Measurements from ENCODE around the gene HSPB1. TPM values are rescaled to one million over a fixed set of nuclear protein-coding genes. Genes with fewer than 3 reads are reported as not detected.
A peak's percentile ranks its signal among the peaks of the same experiment; 100 is the strongest.
"Not testable (repeated sequence)": the region's sequence is repeated elsewhere in the genome, so short reads cannot be mapped to it uniquely, and the experiment has no call there.

The HSPB1 gene
- total and polyA plus RNA-seq, 2 of the 13 experiments (the other 11 are each of a cell fraction or from before 2014, with no cell fraction given): 21.0 to 38.6 TPM

GRCh38 chr7:76286842-76287403, 15.6 kb upstream of the HSPB1 start:
- no TSS peak for BruUV-seq (replicated peaks)
- Histone ChIP-seq H3K4me2 (ENCODE audit: low read depth, low read length) (no peak overlapping the region), H3K27ac (ENCODE audit: extremely low read length, insufficient read depth, low read length) (no peak overlapping the region), H2AFZ (ENCODE audit: low read length) (no peak overlapping the region), H3K4me1 (ENCODE audit: insufficient read depth, low read length) (peaks cover 41% of the 10 kb centered on the region), H3K36me3 (replicated peaks in 1 of 2; ENCODE audit: control insufficient read depth in 1 of 2, insufficient read depth in 2 of 2, low read length in 2 of 2) (no peaks in the 10 kb centered on the region), H3K9me3 (ENCODE audit: low read length) (no peaks in the 10 kb centered on the region), H3K9ac (ENCODE audit: insufficient read depth, low read depth, low read length) (no peak overlapping the region), H4K20me1 (ENCODE audit: insufficient read depth, low read length) (no peaks in the 10 kb centered on the region), H3K27me3 (ENCODE audit: control insufficient read depth in 1 of 2, insufficient read depth in 2 of 2, low read length in 2 of 2) (peaks cover under 1 to 41% of the 10 kb centered on the region in 2 experiments; a peak in 4 of 5 replicates), H3K4me3 (replicated peaks in 1 of 3; ENCODE audit: insufficient read depth in 1 of 3, low read depth in 2 of 3, low read length in 3 of 3) (no peak overlapping the region), H3K79me2 (ENCODE audit: insufficient read depth, low read length) (no peaks in the 10 kb centered on the region)
- in situ Hi-C loops (cut with HindIII; ENCODE audit: extremely low pct_ligation_motif_present, low pct_unique_long_range_greater_than_20kb) (no loop called here), intact Hi-C loops (cut with micrococcal nuclease; ENCODE audit: unreplicated experiment) (no loop called here)
- ChIA-PET CTCF (ENCODE audit: low intra/inter-chr PET ratio, low total read pairs) (interaction anchor here (1.3 kb wide), 1 partner anchor 27 kb away, joined by 6 read pairs; no protein-coding TSS in a partner anchor), POLR2A (no interaction called here)
- DNase-seq (ENCODE audit: low spot score) (no peak), ATAC-seq (no peak), FAIRE-seq (no peak)
- 30% methylated on average over 9 of the region's 16 CpGs for WGBS (ENCODE audit: low lambda C conversion rate)
- TF ChIP-seq ARHGAP35 (CRISPR knock-in tag; IDR thresholded peaks at IDR 0.05; ENCODE audit: borderline replicate concordance) (no peak), TSC22D2 (CRISPR knock-in tag; IDR thresholded peaks at IDR 0.05; ENCODE audit: borderline replicate concordance) (no peak), DNMT3B (CRISPR knock-in tag; conservative IDR thresholded peaks at IDR 0.05) (no peak), HNF4A (CRISPR knock-in tag; IDR thresholded peaks at IDR 0.05) (peak; percentile 15; the same call in 1 of the 2 replicates)

- in situ Hi-C loops (cut with HindIII; ENCODE audit: extremely low pct_ligation_motif_present, low pct_unique_long_range_greater_than_20kb); H3K36me3 ChIP-seq (replicated peaks in 1 of 2; ENCODE audit: control insufficient read depth in 1 of 2, insufficient read depth in 2 of 2, low read length in 2 of 2); DNase-seq (ENCODE audit: low spot score); BruUV-seq (replicated peaks); ATAC-seq; FAIRE-seq; H2AFZ ChIP-seq (ENCODE audit: low read length); H3K9me3 ChIP-seq (ENCODE audit: low read length); H4K20me1 ChIP-seq (ENCODE audit: insufficient read depth, low read length); H3K79me2 ChIP-seq (ENCODE audit: insufficient read depth, low read length); H3K9ac ChIP-seq (ENCODE audit: insufficient read depth, low read depth, low read length); H3K27ac ChIP-seq (ENCODE audit: extremely low read length, insufficient read depth, low read length): not testable (repeated sequence)
- TF ChIP-seq ZNF121 (CRISPR knock-in tag; IDR thresholded peaks at IDR 0.05): peak; percentile 59; the same call in 1 of the 2 replicates
- intact Hi-C loops (cut with micrococcal nuclease; ENCODE audit: unreplicated experiment): loop anchor here (1.0 to 2.0 kb wide), 2 partner anchors 16 to 23 kb away; no protein-coding TSS in a partner anchor
- peak overlapping the region in 1 of 3 experiments; percentile 75; a peak in 2 of 6 replicates for H3K4me3 ChIP-seq (replicated peaks in 1 of 3; ENCODE audit: insufficient read depth in 1 of 3, low read depth in 2 of 3, low read length in 3 of 3)
- peaks cover 0 to 13% of the 10 kb centered on the region in 2 experiments; a peak in 3 of 5 replicates for H3K27me3 ChIP-seq (ENCODE audit: control insufficient read depth in 1 of 2, insufficient read depth in 2 of 2, low read length in 2 of 2)
- ChIA-PET CTCF (ENCODE audit: low intra/inter-chr PET ratio, low total read pairs) (interaction anchor here (1.3 to 8.6 kb wide), 2 partner anchors 22 to 113 kb away, joined by 11 to 179 read pairs; no protein-coding TSS in a partner anchor), POLR2A (interaction anchor here (1.1 to 2.6 kb wide), 7 partner anchors 14 to 124 kb away, joined by 3 to 56 read pairs (median 5); partner anchors contain the start of gene HSPB1)
- WGBS (ENCODE audit: low lambda C conversion rate): 62% methylated on average over 6 of the region's 6 CpGs
- H3K4me2 ChIP-seq (ENCODE audit: low read depth, low read length): peak overlapping the region; percentile 99
- peaks cover 69% of the 10 kb centered on the region for H3K4me1 ChIP-seq (ENCODE audit: insufficient read depth, low read length)
Observed at GRCh38 chr7:76290847-76291350, 11.6 kb upstream of the HSPB1 start.

Data from HepG2 (cell line).